Panc1 (cell line): Measurements from ENCODE around the gene ACLY. TPM values are rescaled to one million over a fixed set of nuclear protein-coding genes. Genes with fewer than 3 reads are reported as not detected.

Experiments
- ATAC-seq: fragments of 200-7000 bp; cut with Tn5 transposase; 2 replicates; pipeline ENCODE4 v1.9.1; 2020; ENCODE audit warnings: mild to moderate bottlenecking, moderate library complexity
- BruUV-seq: library from RNA; stranded (reverse); fragments of 400-500 nt; replicated peaks from 2 replicates; lab custom pipeline; 2021; lab: Mats Ljungman, UMichigan
- CTCF ChIA-PET: fragments of 300-600 bp; sonication (Branson Sonifier 250); formaldehyde crosslinking; loops from one replicate; lab custom pipeline; 2022; ENCODE audit warnings: antibody characterized with exemption; lab: Charles Lee
- POLR2A ChIA-PET: fragments of 300-600 bp; sonication (Branson Sonifier 250); formaldehyde crosslinking; loops from one replicate; lab custom pipeline; 2022; ENCODE audit warnings: antibody characterized with exemption; lab: Charles Lee
- DNase-seq: peaks from one replicate; pipeline ENCODE4 v3.0.0-alpha.2; 2010; ENCODE audit warnings: low read depth, low spot score
- H3K27ac ChIP-seq: 2 replicates; pipeline ENCODE4 v1.5.1; 2011; ENCODE audit warnings: mild to moderate bottlenecking, low read length, inconsistent platforms
- H3K27me3 ChIP-seq: fragments of 200-500 bp; sonication (Bioruptor generic); 2 replicates; pipeline ENCODE4 v1.6.0; 2014; ENCODE audit warnings: low read length, inconsistent platforms; ENCODE audit not compliant: control insufficient read depth, insufficient read depth
- H3K36me3 ChIP-seq: fragments of 200-500 bp; sonication (Bioruptor generic); 2 replicates; pipeline ENCODE4 v1.5.1; 2014; ENCODE audit warnings: inconsistent platforms, mild to moderate bottlenecking, low read length, moderate library complexity; ENCODE audit not compliant: control insufficient read depth, insufficient read depth
- H3K4me1 ChIP-seq: 2 replicates; pipeline ENCODE4 v1.5.1; 2011; ENCODE audit warnings: inconsistent platforms, mild to moderate bottlenecking, low read length, moderate library complexity; ENCODE audit not compliant: control insufficient read depth, insufficient read depth
- H3K4me3 ChIP-seq, 2 experiments: 2 replicates each; pipeline ENCODE4 v1.5.1; 2011 to 2012; ENCODE audit warnings: low read depth in 2 of 2, low read length in 2 of 2, mild to moderate bottlenecking in 2 of 2, inconsistent platforms in 1 of 2, moderate library complexity in 1 of 2
- H3K9me3 ChIP-seq: fragments of 200-500 bp; sonication (Bioruptor generic); 2 replicates; pipeline ENCODE4 v1.5.1; 2014; ENCODE audit warnings: low read depth, mild to moderate bottlenecking, inconsistent platforms, low read length, moderate library complexity; ENCODE audit not compliant: control insufficient read depth, insufficient read depth
- POLR2AphosphoS5 ChIP-seq: IDR thresholded peaks from 2 replicates; pipeline ENCODE4 v1.6.1; 2012; ENCODE audit warnings: mild to moderate bottlenecking, low read depth, low read length, moderate library complexity
- REST ChIP-seq, 2 experiments: IDR thresholded peaks; 2 replicates each; pipeline ENCODE4 v1.6.1; 2011 to 2012; ENCODE audit warnings: low read depth in 2 of 2, control low read depth in 1 of 2, low read length in 1 of 2, mild to moderate bottlenecking in 1 of 2, moderate library complexity in 1 of 2; ENCODE audit not compliant: insufficient read depth in 1 of 2
- SIN3A ChIP-seq: IDR thresholded peaks from 2 replicates; pipeline ENCODE4 v1.6.1; 2012; ENCODE audit warnings: low read depth, mild to moderate bottlenecking, low read length, moderate library complexity, borderline replicate concordance; ENCODE audit not compliant: insufficient read depth
- TCF7L2 ChIP-seq: IDR thresholded peaks from 2 replicates; pipeline ENCODE4 v1.6.1; 2011; ENCODE audit warnings: mild to moderate bottlenecking, low read depth, low read length, inconsistent platforms
- in situ Hi-C: cut with HindIII; loops from 2 replicates; pipeline ENCODE4 v1.10.0; 2016; ENCODE audit warnings: low sequenced_read_pairs, low pct_unique_long_range_greater_than_20kb
- intact Hi-C: fragments of 100-400 bp; cut with micrococcal nuclease; formaldehyde crosslinking; loops from one replicate; pipeline ENCODE4 v1.10.0; 2022; ENCODE audit not compliant: unreplicated experiment
- total RNA-seq: library from RNA; stranded (reverse); gene quantifications from one replicate; pipeline ENCODE4 v1.2.1, GENCODE V29; 2021; ENCODE audit not compliant: unreplicated experiment
- TF ChIP-seq, protein P1 (sequence below): fragments of 450-650 bp; IDR thresholded peaks from 2 replicates; pipeline ENCODE4 v1.5.1; 2017; ENCODE audit warnings: mild to moderate bottlenecking

The ACLY gene
- total RNA-seq, 1 experiment from 2014 or later = 225 TPM

- BruUV-seq = no TSS peak
- ChIA-PET CTCF (interaction anchor here (0.5 to 0.6 kb wide), 4 partner anchors 47 to 152 kb away, joined by 3 to 9 read pairs (median 5); no protein-coding TSS in a partner anchor), POLR2A (interaction anchor here (0.6 kb wide), 1 partner anchor 469 kb away, joined by 6 read pairs; no protein-coding TSS in a partner anchor)
- Histone ChIP-seq H3K27ac (peak overlapping the region; percentile 90), H3K9me3 (no peaks in the 10 kb centered on the region), H3K4me3 (peak overlapping the region; percentile 83 to 86), H3K36me3 (no peaks in the 10 kb centered on the region; the same call in 1 of the 2 replicates), H3K27me3 (no peaks in the 10 kb centered on the region), H3K4me1 (peaks cover 19% of the 10 kb centered on the region)
- ATAC-seq (peak; percentile 67), DNase-seq (peak; percentile 8)
- intact Hi-C loops = no loop called here
- TF ChIP-seq REST (IDR thresholded peaks at IDR 0.05; ENCODE audit: insufficient read depth in 1 of 2, low read depth in 2 of 2, low read length in 1 of 2) = no peak
- no peak for TF ChIP-seq TCF7L2
- no peak for TF ChIP-seq SIN3A
- TF ChIP-seq POLR2AphosphoS5 = no peak
- TF ChIP-seq, protein P1, sequence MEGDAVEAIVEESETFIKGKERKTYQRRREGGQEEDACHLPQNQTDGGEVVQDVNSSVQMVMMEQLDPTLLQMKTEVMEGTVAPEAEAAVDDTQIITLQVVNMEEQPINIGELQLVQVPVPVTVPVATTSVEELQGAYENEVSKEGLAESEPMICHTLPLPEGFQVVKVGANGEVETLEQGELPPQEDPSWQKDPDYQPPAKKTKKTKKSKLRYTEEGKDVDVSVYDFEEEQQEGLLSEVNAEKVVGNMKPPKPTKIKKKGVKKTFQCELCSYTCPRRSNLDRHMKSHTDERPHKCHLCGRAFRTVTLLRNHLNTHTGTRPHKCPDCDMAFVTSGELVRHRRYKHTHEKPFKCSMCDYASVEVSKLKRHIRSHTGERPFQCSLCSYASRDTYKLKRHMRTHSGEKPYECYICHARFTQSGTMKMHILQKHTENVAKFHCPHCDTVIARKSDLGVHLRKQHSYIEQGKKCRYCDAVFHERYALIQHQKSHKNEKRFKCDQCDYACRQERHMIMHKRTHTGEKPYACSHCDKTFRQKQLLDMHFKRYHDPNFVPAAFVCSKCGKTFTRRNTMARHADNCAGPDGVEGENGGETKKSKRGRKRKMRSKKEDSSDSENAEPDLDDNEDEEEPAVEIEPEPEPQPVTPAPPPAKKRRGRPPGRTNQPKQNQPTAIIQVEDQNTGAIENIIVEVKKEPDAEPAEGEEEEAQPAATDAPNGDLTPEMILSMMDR = no peak
- in situ Hi-C loops = no loop called here
These were observed 47.1 kb upstream of the ACLY start for GRCh38 chr17:41965694-41966462.

DNA sequence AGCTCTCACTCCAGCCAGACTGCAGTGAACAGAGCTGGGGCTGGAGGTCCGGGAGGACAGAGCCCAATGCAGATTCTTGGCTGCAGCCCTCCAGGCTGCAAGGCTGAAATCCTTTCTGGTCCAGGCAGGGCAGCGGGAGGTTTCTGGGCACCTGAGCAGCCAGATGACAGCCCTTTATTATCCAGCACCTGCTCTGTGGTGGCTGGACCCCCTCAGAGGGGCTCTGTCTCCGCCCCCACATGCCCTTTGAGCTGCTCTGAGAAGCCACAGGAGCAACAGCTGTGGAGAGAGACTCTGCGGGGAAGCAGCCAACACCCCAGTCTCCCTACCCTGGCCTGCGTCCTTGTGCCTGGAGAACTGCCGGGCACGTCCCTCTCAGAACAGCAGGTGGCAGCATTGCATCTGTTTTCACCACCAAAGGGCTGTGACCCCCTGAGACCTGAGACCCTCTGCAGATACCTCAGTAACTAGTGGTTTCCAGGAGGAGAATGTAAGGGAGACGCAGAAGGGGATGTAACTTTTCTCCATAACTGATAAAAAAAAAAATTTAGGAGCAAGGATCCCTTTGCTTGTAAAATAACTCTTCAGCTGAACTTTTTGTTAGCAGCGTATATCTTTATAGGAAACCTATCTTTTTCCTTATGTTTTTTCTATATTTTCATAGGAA is 44.1 kb upstream of the ACLY start:
- 0 out of 2 replicates have a peak, but pooled peaks have one; percentile 38 for ATAC-seq
- peak; percentile 24 for DNase-seq
- in situ Hi-C loops = no loop called here
- CTCF ChIA-PET = interaction anchor here (0.6 to 1.0 kb wide), 3 partner anchors 10 to 284 kb away, joined by 3 to 8 read pairs (median 4); no protein-coding TSS in a partner anchor
- Histone ChIP-seq H3K9me3 (no peaks in the 10 kb centered on the region), H3K4me1 (peaks cover 12% of the 10 kb centered on the region), H3K27me3 (no peaks in the 10 kb centered on the region), H3K36me3 (no peaks in the 10 kb centered on the region; the same call in 1 of the 2 replicates), H3K4me3 (no peak overlapping the region), H3K27ac (no peak overlapping the region)
- intact Hi-C loops = loop anchor here (5.0 kb wide), 1 partner anchor 149 kb away; the partner anchor contains the start of gene DHX58
- BruUV-seq = no TSS peak
- no peak for TF ChIP-seq SIN3A
- no peak for TF ChIP-seq POLR2AphosphoS5
- no peak for TF ChIP-seq TCF7L2
- TF ChIP-seq, protein P1 = peak; percentile 77
- no peak for TF ChIP-seq REST (IDR thresholded peaks at IDR 0.05; ENCODE audit: insufficient read depth in 1 of 2, low read depth in 2 of 2, low read length in 1 of 2)
- POLR2A ChIA-PET = no interaction called here
